Spleen (tissue), 11 donors: Measurements from ENCODE around the gene FYN. TPM values are rescaled to one million over a fixed set of nuclear protein-coding genes. Genes with fewer than 3 reads are reported as not detected.

Source experiments
- DNase-seq: peaks from one replicate; pipeline ENCODE4 v3.0.0-alpha.2; 2020
- H3K27ac ChIP-seq, 8 donors: fragments of 200-600 bp; sonication (generic) in 7 of 8; 1 replicate in 4 of 8; 2 replicates in 4 of 8; pipeline versions ENCODE4 v1.5.0 to v1.8.0; 2016 to 2021; ENCODE audit warnings: inconsistent platforms in 4 of 8, mild to moderate bottlenecking in 4 of 8, moderate library complexity in 1 of 8
- H3K27me3 ChIP-seq, 7 donors: fragments of 200-600 bp; sonication (generic) in 6 of 7; replicated peaks in 1 of 7; 1 replicate in 4 of 7; 2 replicates in 3 of 7; pipeline versions ENCODE4 v1.5.0 to v1.8.0; 2016 to 2021; ENCODE audit warnings: inconsistent platforms in 3 of 7, mild to moderate bottlenecking in 1 of 7
- H3K36me3 ChIP-seq, 6 donors: fragments of 200-600 bp; sonication (generic) in 5 of 6; 1 replicate in 4 of 6; 2 replicates in 2 of 6; pipeline versions ENCODE4 v1.5.0 to v1.8.0; 2016 to 2021; ENCODE audit warnings: inconsistent platforms in 2 of 6
- H3K4me1 ChIP-seq, 6 donors: fragments of 200-600 bp; sonication (generic) in 5 of 6; 1 replicate in 3 of 6; 2 replicates in 3 of 6; pipeline versions ENCODE4 v1.5.0 to v1.8.0; 2016 to 2021; ENCODE audit warnings: inconsistent platforms in 3 of 6
- H3K4me3 ChIP-seq, 8 donors: fragments of 200-600 bp; sonication (generic) in 7 of 8; 1 replicate in 4 of 8; 2 replicates in 4 of 8; pipeline versions ENCODE4 v1.5.0 to v1.8.0; 2016 to 2021; ENCODE audit warnings: inconsistent platforms in 4 of 8, mild to moderate bottlenecking in 4 of 8, moderate library complexity in 2 of 8
- H3K9me3 ChIP-seq, 8 donors: fragments of 200-600 bp; sonication (generic) in 7 of 8; 1 replicate in 4 of 8; 2 replicates in 4 of 8; pipeline versions ENCODE4 v1.5.0 to v1.8.0; 2016 to 2021; ENCODE audit warnings: inconsistent platforms in 4 of 8
- CTCF ChIP-seq, 11 experiments: fragments of 200-600 bp in 7 of 11; fragments of 450-650 bp in 4 of 11; sonication (generic) in 4 of 11; IDR thresholded peaks in 8 of 11; conservative IDR thresholded peaks in 3 of 11; 1 replicate in 7 of 11; 2 replicates in 4 of 11; pipeline versions ENCODE4 v1.4.0 to v1.8.0; 2016 to 2021; ENCODE audit warnings: antibody characterized with exemption in 11 of 11, inconsistent platforms in 4 of 11, mild to moderate bottlenecking in 1 of 11
- POLR2A ChIP-seq, 3 donors: fragments of 450-650 bp; IDR thresholded peaks; one replicate each; pipeline ENCODE4 v1.5.1; 2017; ENCODE audit warnings: antibody characterized with exemption in 3 of 3, mild to moderate bottlenecking in 1 of 3
- POLR2AphosphoS5 ChIP-seq, 3 donors: sonication (generic); formaldehyde crosslinking; IDR thresholded peaks; one replicate each; pipeline ENCODE4 v1.5.1; 2017; ENCODE audit warnings: antibody characterized with exemption in 3 of 3
- WGBS, 5 donors: extraction: QIAGEN DNeasy Blood & Tissue Kit in 3 of 5; methylation state at CpG; one replicate each; pipeline versions ENCODE4 v1.1.5 to v1.1.7; 2013 to 2018; 5-methylcytosine and 5-hydroxymethylcytosine counted together
- intact Hi-C: fragments of 100-400 bp; cut with DNase I; formaldehyde crosslinking; loops from one replicate; pipeline ENCODE4 v1.15.0; 2023; ENCODE audit warnings: low total_unique reads
- polyA plus RNA-seq, 3 donors: library from polyadenylated mRNA; stranded (reverse); fragments of 200-250 nt; gene quantifications; one replicate each; pipeline ENCODE4 v1.2.1, GENCODE V29; 2013
- total RNA-seq, 7 donors: library from RNA; depleted of rRNA in 3 of 7; stranded (reverse); fragments of >200 nt in 3 of 7; fragmentation: NEBNext Ultra II Directional in 4 of 7; extraction: Animal tissue kit (Norgen Biotek cat#: 25700) in 4 of 7; gene quantifications; one replicate each; pipeline versions ENCODE4 v1.1.0 to v1.2.1, GENCODE V29; 2016 to 2021
- donor health status: healthy with polysubstance abuse.
- donor health status: DM: no; HTN: no; CAD: no; lungs with moderate emphysema.
- donor health status: DM: no; HTN: no; CAD: no.
- donor health status: Bipolar disorder and iron deficiency.
- donor health status: healthy.
- donor health status: DM: no; HTN: no; CAD: no.
- donor health status: DM: yes; HTN: yes; CAD: no.

The FYN gene
- total and polyA plus RNA-seq, 10 donors, result 56.6 to 409 (median 205) TPM

GRCh38 chr6:111710911-111711310 lies 162.3 kb downstream of the FYN start:
- no peak for DNase-seq
- Histone ChIP-seq H3K27ac (peak overlapping the region in 7 of 8 donors; percentile 26 to 71 (median 58)), H3K4me3 (no peak overlapping the region), H3K36me3 (peaks cover 0 to 79% (median 29%) of the 10 kb centered on the region in 6 donors), H3K27me3 (no peaks in the 10 kb centered on the region), H3K4me1 (peaks cover 9 to 68% (median 28%) of the 10 kb centered on the region in 6 donors), H3K9me3 (no peaks in the 10 kb centered on the region)
- 66 to 80% (median 79%) methylated on average over 4 of the region's 4 CpGs for WGBS, 5 donors
- intact Hi-C loops, result loop anchor here (2.0 to 5.0 kb wide), 2 partner anchors 288 to 331 kb away; no protein-coding TSS in a partner anchor
- TF ChIP-seq POLR2AphosphoS5 (IDR thresholded peaks at IDR 0.05) (no peak), POLR2A (IDR thresholded peaks at IDR 0.05) (no peak), CTCF (IDR thresholded peaks at IDR 0.05 in 8 of 11, conservative IDR thresholded peaks at IDR 0.05 in 3 of 11) (no peak)

DNA sequence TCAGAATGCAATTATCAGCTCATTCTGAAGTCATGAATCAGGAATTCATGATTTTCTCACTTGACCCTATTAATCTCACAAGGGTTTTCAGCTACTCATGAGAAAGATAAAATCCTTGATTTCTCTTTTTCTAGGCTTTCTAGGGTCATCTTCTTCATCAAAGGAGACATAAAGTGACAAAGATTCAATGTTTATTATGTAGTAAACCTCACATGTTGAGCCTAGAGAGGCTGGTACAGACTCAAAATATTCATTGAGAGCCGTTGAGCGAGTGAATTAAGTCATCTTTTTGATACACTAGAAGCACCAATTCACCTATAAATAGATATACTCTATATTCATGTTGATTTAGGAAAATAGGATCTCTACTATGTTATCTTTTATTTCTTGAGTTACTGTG lies 162.8 kb downstream of the FYN start:
- H3K4me1 ChIP-seq, result peaks cover 9 to 63% (median 28%) of the 10 kb centered on the region in 6 donors
- peak overlapping the region in 7 of 8 donors; percentile 22 to 71 (median 56) for H3K27ac ChIP-seq
- no peak for DNase-seq
- peak overlapping the region in 1 of 8 donors; percentile 26 for H3K4me3 ChIP-seq
- intact Hi-C loops, result loop anchor here (2.0 to 5.0 kb wide), 2 partner anchors 288 to 332 kb away; no protein-coding TSS in a partner anchor
- H3K36me3 ChIP-seq, result peaks cover 0 to 80% (median 29%) of the 10 kb centered on the region in 6 donors
- no peaks in the 10 kb centered on the region for H3K27me3 ChIP-seq
- 91 to 98% (median 95%) methylated on average over 2 of the region's 2 CpGs for WGBS, 5 donors
- no peaks in the 10 kb centered on the region for H3K9me3 ChIP-seq
- no peak for TF ChIP-seq POLR2A (IDR thresholded peaks at IDR 0.05)
- TF ChIP-seq POLR2AphosphoS5 (IDR thresholded peaks at IDR 0.05), result no peak
- TF ChIP-seq CTCF (IDR thresholded peaks at IDR 0.05 in 8 of 11, conservative IDR thresholded peaks at IDR 0.05 in 3 of 11), result no peak

DNA sequence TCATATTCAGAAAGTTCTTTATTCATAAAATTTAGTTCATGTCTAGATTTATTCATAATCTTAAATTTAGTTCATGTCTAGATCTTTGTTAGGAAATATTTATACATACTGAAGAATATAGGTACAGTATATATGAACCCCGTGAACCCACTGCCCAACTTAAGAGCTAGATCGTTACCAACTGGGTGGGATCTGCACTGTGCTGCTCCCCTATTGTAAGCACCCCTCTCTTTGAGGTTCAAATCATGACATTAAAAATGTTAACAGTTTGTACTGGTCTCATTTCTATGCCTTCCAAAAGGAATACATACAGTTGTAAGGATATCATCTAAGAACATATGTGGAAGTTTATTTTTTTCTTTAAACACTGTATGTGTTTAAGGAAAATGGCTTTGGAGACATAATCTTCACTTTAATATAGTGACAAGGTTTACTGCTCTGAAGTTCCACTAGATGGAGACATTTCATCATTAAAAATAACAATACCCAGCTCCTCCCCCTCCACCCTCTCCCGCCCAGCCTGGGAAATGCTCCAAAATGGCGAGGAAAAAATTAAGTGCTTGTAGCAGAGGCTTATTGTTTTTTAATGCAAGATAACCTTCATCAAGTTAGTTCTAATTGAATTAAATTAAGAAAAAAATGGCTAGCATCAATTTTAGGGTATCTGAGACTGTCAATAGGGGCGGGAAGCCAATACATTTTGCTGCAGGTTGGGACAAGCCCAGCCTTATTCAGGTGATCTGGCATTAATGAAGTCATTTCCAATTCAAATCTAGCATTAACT lies 163.4 kb downstream of the FYN start:
- Histone ChIP-seq H3K27ac (peak overlapping the region in 6 of 8 donors; percentile 22 to 71 (median 57)), H3K4me1 (peaks cover 9 to 57% (median 24%) of the 10 kb centered on the region in 6 donors), H3K27me3 (no peaks in the 10 kb centered on the region), H3K9me3 (no peaks in the 10 kb centered on the region), H3K36me3 (peaks cover 0 to 80% (median 27%) of the 10 kb centered on the region in 6 donors), H3K4me3 (peak overlapping the region in 1 of 8 donors; percentile 26)
- TF ChIP-seq CTCF (IDR thresholded peaks at IDR 0.05 in 8 of 11, conservative IDR thresholded peaks at IDR 0.05 in 3 of 11), result peak; percentile 59 to 92 (median 77)
- TF ChIP-seq POLR2AphosphoS5 (IDR thresholded peaks at IDR 0.05), result no peak
- TF ChIP-seq POLR2A (IDR thresholded peaks at IDR 0.05), result no peak
- 34 to 44% (median 38%) methylated on average over 5 of the region's 5 CpGs for WGBS, 5 donors
- no peak for DNase-seq
- intact Hi-C loops, result loop anchor here (2.0 to 10.0 kb wide), 3 partner anchors 289 to 455 kb away; no protein-coding TSS in a partner anchor

DNA sequence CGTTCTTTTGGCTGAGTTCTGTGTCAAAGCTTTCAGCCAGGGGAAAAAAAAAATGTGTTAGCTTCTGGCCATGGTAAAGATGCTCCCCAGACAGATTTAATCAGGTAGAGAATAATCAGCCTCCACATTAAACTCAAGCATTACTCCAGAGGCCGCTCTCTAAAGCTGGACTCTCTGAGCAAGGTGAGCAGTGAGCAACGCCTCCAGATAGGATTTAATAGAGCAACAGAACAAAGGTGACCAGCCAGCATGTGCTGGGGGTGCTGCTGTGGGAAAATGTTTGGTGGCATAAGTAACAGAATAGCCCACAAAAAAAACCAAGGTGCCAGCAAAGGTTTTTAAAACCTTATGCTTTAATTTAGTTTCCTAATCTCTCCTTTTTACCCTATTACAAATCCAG lies 164.1 kb downstream of the FYN start:
- H3K27ac ChIP-seq, result no peak overlapping the region
- WGBS, 5 donors, result 80 to 92% (median 83%) methylated on average over 3 of the region's 3 CpGs

More for the DNA sequence above, 164.1 kb downstream of the FYN start:
- H3K4me1 ChIP-seq, result peaks cover 9 to 52% (median 23%) of the 10 kb centered on the region in 6 donors
- no peak for TF ChIP-seq POLR2AphosphoS5 (IDR thresholded peaks at IDR 0.05)
- TF ChIP-seq CTCF (IDR thresholded peaks at IDR 0.05 in 8 of 11, conservative IDR thresholded peaks at IDR 0.05 in 3 of 11), result no peak
- no peak for TF ChIP-seq POLR2A (IDR thresholded peaks at IDR 0.05)
- no peaks in the 10 kb centered on the region for H3K9me3 ChIP-seq
- no peak for DNase-seq
- intact Hi-C loops, result loop anchor here (10.0 kb wide), 1 partner anchor 456 kb away; no protein-coding TSS in a partner anchor
- H3K36me3 ChIP-seq, result peaks cover 0 to 80% (median 27%) of the 10 kb centered on the region in 6 donors
- H3K4me3 ChIP-seq, result no peak overlapping the region
- no peaks in the 10 kb centered on the region for H3K27me3 ChIP-seq
